Skin epidermis (tissue), 12 donors: ENCODE measurements around the gene OBSCN.
A peak's percentile ranks its signal among the peaks of the same experiment; 100 is the strongest.
"Not testable (repeated sequence)": the region's sequence is repeated elsewhere in the genome, so short reads cannot be mapped to it uniquely, and the experiment has no call there.

Experiments used
- H3K27ac ChIP-seq, 21 experiments: fragments of 200-600 bp; sonication (generic) in 11 of 21; one replicate each; pipeline ENCODE4 v1.5.0; 2020; ENCODE audit warnings: mild to moderate bottlenecking in 3 of 21, inconsistent platforms in 2 of 21, moderate library complexity in 2 of 21
- H3K4me3 ChIP-seq, 7 experiments: fragments of 200-600 bp; sonication (generic) in 2 of 7; one replicate each; pipeline ENCODE4 v1.5.0; 2020; ENCODE audit warnings: inconsistent platforms in 2 of 7, mild to moderate bottlenecking in 2 of 7, moderate library complexity in 1 of 7

Gene OBSCN

DNA sequence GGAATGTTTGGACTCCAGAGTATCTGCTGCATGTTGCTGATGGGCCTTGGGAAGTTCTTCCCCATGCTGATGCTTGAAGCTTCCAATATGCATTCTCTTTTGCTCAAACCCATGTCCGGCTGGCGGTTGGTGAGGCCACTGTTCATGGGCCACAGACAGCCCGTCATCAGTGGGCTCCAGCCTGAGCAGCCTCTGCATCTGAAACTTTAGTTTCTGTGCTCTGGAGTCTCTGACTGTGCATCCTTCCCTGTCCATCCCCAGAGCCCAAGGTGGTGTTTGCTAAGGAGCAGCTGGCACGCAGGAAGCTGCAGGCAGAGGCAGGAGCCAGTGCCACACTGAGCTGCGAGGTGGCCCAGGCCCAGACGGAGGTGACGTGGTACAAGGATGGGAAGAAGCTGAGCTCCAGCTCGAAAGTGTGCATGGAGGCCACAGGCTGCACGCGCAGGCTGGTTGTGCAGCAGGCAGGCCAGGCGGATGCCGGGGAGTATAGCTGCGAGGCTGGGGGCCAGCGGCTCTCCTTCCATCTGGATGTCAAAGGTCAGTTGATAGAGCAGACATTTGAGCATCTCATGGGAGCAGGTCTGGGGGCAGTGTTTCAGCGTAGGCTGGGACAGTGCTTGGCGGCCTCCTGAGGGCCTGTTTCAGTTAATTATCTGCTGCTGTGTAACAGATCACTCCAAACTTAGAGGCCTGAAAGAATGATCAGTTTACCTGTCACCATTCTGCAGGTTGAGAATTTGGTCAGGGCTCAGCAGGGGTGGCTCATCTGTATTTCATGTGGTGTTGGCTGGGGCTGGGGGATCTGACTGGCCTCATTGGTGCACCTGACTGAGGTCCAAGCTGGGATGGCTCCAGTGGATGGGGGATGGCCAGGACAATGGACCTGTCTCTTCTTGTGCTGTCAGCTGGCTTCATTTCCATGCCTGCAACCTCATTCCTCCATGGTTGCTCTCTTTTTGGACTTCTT lies 16.6 kb downstream of the OBSCN start:
- Histone ChIP-seq H3K27ac (no peak overlapping the region), H3K4me3 (no peak overlapping the region)

DNA sequence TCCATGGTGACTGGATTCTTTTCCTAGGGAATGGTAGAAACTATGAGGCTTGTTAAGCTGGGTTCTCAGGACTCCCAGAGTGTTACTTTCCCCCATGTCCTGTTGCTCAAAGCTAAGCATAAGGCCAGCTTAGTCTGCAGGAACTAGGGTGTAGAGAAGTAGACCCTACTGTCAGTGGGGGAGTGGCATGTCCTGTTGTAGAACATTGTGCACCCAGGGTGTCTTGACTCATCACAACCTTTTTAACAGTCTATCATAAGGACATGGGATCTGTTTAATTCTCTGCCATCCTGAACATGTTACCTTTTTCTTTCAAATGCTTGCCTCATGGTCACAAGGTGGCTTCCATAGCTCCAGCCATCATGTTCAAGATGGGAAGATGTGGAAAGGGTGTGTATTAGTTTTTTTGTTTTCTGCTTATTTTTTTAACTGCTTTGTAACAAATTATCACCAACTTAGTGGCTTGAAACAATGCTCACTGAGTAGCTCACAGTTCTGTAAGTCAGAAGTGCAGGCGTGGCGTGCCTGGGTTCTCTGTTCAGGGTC lies 17.4 kb downstream of the OBSCN start:
- Histone ChIP-seq H3K4me3 (no peak overlapping the region), H3K27ac (no peak overlapping the region)

DNA sequence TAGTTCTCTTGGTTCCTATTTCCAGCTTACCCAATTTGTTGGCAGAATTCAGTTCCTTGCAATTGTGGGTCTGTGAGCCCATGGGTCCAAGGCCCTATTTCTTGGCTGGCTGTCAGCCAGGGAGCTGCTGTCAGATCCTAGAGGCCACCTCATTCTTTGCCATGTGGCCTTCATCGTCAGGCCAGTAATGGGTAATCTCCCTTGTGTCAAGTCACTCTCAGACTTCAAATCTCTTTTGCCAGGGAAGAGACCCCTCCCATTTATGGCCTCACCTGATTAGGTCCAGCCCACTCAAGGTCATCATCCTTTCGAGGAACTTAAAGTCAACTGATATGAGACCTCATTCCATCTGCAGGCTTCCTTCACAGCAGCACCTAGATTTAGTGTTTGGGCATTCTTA lies 17.9 kb downstream of the OBSCN start:
- Histone ChIP-seq H3K27ac (no peak overlapping the region), H3K4me3 (no peak overlapping the region)

DNA sequence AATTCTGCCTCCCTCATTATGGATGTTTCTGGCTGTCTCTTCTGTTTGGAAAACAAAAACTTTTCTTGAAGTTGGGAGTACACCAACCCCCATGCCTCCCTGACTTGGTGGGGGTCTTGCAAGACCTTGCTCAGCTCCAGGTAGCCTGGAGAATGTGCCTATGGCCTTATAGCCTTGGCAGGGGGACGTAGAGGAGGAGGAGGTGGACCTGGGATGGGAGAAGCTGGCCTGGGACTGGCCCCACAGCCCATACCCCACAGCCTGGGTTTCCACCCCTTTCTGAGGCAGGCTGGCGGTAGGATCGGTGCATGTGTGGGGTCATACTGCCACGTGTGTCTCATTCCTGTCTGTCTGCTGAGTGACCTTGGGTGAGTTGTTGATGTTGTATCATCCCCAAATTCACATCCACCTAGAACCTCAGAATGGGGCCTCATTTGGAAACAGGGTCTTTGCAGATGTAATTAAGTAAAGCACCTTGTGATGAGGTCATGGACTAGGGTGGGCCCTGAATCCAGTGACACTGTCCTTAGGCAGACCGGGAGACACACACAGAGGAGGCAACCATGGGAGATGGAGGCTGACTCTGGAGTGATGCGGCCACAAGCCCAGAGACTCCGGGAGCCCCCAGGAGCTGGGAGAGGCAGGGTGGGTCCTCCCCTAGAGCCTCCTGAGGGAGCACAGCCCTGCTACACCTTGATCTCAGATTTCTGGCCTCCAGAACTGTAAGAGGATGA lies 18.5 kb downstream of the OBSCN start:
- no peak overlapping the region for H3K4me3 ChIP-seq
- H3K27ac ChIP-seq: no peak overlapping the region

DNA sequence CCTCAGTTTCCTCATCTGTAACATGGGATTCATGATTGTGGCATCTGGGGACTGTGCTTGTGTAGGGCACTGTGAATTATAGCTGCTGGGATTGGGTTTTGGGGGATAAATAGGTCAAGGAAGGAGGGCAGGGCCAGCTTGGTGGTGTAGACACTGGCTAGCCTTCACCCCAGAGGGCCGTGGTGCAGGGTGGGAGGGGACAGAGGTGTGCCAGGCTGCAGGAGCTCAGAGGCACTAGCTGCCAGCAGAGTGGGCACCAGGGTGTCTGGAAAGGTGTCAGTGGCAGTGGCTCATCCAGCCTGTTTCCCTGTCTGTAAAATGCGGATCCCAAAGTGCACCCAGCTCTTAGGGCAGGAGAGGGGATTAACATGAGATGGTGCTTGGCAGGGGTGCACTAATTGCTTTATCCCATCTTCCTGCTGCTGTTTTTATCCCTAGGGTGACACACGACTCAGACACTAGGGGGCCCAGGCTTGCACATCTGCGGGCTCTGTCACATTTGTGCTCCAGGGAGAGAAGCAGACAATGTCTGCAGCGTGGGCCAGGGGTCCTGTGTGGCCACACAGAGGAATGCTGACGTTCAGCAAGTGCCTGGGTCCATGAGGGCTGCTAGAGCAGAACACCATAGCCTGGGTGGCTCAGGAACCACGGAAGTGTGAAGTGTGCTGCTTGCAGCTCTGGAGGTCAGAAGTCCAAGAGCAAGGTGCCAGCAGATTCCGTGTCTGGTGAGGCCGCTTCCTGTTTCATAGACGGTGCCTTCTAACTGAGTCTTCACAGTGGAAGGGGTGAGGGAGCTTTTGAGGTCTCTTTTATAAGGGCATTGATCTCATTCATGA lies 19.3 kb downstream of the OBSCN start:
- Histone ChIP-seq H3K27ac (no peak overlapping the region), H3K4me3 (no peak overlapping the region)

DNA sequence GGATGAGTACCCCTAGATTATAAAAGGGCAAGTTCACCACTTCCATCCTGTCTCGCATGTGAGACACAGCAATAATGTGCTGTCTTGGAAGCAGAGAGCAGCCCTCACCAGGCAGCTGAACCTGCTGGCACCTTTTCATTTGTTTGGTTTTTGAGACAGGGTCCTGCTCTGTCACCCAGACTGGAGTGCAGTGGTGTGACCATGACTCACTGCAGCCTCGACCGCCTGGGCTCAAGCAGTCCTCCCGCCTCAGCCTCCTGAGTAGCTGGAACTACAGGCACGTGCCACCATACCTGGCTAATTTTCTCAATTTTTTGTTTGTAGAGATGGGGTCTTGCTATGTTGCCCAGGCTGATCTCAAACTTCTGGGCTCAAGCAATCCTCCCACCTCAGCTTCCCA lies 20.3 kb downstream of the OBSCN start:
- not testable (repeated sequence) for H3K4me3 ChIP-seq
- peak overlapping the region in 2 of 21 experiments; percentile 10 to 17 for H3K27ac ChIP-seq

DNA sequence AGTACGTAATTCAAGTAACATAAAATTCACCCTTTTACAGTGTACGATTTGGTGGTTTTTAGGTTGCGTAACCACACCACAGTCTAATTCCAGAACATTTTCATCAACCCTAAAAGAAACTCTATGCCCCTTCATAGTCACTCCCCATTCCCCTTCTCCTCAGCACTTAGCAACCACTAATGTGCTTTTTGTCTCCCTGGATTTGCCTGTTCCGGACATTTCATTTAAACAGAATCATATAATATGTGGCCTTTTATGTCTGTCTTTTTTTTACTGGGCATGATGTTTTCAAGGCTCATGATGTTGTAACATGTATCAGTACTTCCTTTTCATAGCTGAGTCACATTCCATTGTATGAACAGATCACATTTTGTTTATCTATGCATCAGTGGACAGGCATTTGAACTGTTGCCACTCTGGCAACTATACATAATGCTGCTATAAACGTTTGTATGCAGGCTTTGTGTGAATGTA lies 20.8 kb downstream of the OBSCN start:
- peak overlapping the region in 3 of 21 experiments; percentile 10 to 28 (median 17) for H3K27ac ChIP-seq

DNA sequence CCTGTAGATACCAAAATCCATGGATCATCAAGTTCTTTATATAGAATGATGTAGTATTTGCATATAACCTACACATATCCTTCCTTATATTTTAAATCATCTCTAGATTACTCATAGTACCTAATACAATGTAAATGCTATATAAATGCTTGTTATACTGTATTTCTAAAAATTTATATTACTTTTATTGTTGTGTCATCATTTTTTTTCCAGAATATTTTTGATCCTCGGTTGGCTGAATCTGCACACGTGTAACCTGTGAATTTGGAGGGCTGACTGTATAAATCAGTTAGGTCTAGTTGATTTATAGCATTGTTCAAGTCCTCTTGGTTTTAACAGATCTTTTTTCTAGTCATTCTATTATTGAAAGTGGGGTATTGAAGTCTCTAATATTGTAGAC lies 23.3 kb downstream of the OBSCN start:
- Histone ChIP-seq H3K27ac (no peak overlapping the region), H3K4me3 (no peak overlapping the region)

More for the DNA sequence above, 20.8 kb downstream of the OBSCN start:
- H3K4me3 ChIP-seq: no peak overlapping the region

DNA sequence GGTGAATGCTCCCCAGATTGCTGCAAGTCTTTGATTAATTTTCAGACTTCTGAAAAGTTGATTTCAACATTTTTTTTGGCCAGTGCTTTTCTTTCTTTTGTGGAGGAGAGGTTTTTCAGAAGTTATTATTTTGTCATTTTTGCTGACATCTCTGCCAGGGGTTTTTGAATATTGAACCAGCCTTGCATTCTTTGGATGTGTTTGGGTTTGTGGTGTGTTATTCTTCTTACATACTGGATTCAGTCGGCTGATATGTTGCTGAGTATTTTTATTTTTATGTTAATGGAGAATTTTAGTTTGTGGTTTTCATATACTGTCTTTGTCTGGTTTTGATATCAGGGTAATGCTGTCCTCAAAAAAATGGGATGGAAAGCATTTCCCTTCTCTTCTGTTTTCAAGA lies 25.3 kb downstream of the OBSCN start:
- H3K27ac ChIP-seq: no peak overlapping the region
- H3K4me3 ChIP-seq: no peak overlapping the region

DNA sequence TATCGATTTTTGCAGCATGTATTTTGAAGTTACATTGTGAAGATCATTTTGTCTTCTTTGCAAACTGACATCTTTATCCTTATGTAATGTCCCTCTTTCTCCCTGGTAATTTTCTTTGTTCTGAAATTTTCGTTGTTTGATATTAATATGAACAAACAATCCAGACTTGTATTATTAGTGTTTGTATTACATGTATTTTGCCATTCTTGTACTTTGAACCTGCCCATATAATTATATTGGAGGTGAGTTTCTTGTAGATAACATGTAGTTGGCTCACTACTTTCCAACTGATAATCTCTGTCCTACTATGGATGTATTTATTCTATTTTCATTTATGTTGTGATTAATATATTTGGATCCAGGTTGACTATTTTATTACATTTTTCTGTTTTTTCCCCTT lies 27.1 kb downstream of the OBSCN start:
- no peak overlapping the region for H3K4me3 ChIP-seq
- no peak overlapping the region for H3K27ac ChIP-seq

DNA sequence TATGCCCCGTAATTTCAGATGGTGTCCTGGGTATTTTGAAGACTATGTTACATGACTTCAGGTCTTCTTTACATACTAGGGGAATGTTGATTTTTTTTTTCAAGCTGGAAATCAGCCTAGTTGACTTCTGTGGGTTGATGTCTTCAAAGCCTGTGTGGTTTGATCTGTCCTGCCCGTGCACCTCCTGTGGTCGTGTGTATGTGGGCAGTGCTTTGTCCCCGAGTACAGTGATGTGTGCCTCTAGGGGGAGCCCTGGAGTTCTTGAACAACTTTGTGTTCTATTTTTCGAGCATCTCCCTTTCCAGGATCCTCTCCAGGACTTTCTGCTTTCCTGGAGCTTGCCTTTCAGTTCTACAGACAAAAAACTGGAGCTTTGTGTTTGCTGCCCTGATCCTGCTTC lies 28.9 kb downstream of the OBSCN start:
- no peak overlapping the region for H3K4me3 ChIP-seq
- no peak overlapping the region for H3K27ac ChIP-seq

DNA sequence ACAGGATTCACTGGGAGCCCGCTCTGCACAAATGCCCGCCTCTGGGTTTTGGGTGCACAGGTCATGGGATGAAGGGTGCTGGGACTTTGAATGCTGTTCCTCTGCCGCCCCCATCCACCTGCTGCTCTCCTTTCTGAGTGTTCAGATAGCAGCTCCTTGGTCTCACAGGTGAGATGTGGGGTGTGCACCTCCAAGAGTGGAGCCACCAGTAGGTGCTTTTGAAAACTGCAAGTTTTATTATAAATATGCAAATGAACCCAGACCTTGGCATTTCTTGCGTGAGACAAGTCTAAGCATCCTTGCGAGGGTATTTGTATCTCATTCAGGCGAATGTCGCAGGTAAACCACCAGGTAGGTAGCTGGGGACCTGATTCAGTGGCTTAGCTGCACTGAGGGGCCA lies 30.2 kb downstream of the OBSCN start:
- H3K27ac ChIP-seq: no peak overlapping the region
- H3K4me3 ChIP-seq: no peak overlapping the region

DNA sequence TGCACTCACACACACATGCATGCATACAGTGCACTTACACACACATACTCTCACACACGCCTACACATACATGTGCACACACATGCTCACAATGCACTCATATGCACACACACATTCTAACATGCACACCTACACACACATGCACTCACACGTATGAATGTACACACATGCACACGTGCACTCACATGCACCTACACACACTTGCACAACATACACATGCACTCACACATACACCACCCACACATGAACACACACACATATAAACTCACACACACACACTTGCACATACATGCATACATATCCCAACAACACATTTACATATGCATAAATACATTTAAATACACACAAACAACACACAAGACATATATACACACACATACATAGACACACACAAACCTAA lies 30.6 kb downstream of the OBSCN start:
- H3K27ac ChIP-seq: no peak overlapping the region
- H3K4me3 ChIP-seq: no peak overlapping the region

DNA sequence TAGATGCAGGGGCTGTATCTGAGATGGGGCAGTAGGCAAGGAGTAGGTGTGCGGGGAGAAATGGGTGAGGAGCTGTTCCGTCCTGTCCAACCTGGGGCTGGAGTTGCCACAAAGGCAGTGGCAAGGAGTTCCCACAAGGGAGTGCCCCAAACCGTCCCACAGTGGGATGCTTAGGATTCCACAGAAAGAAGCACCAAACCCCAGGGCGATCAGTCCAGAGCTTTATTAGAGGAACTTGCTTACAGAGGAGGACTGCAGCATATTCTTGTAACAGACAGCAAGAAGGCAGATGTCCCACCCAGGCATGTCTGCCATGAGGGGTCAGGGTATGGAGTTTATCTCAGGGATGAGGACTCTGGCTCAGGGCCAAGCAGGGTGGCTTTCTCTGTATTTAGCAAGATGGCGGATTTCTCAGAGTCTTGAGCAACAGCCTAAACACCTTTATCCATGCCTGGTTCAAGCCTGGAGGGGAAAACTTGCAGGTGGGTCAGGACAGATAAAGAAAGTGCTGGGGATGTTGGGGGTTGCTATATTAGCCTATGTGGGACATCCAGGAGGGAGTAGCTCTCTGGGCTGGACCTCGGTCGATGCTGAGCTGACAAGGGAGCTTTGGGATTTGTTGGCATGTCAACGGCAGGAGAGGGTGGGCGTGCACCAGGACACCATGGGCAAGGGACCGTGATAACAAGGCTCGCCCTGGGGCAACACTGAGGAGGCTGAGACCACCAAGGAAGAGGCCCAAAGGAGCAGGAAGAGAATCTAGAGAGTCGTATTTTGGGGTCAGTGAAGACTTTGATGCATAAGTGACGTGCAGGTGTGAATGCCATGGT lies 32.8 kb downstream of the OBSCN start:
- Histone ChIP-seq H3K27ac (no peak overlapping the region), H3K4me3 (no peak overlapping the region)

DNA sequence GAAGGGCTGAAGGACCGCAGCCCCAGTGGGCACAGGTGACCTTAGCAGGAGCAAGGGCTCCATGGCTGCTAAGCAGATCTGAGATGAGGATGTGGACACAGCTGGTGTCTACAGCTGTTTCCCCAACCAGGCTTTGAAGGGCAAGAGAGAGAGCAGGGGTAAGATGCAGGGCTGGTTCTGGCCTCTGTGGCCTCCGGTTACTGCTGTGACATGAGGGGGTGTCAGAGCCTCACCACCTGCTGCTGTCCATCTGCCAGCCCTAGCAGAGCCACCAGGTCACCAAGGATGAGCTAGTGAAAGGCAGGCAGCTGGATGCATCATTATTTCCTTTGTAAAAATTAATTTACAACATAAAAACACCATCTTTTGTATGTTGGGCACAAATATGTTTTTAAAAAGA lies 33.4 kb downstream of the OBSCN start:
- Histone ChIP-seq H3K4me3 (no peak overlapping the region), H3K27ac (no peak overlapping the region)

DNA sequence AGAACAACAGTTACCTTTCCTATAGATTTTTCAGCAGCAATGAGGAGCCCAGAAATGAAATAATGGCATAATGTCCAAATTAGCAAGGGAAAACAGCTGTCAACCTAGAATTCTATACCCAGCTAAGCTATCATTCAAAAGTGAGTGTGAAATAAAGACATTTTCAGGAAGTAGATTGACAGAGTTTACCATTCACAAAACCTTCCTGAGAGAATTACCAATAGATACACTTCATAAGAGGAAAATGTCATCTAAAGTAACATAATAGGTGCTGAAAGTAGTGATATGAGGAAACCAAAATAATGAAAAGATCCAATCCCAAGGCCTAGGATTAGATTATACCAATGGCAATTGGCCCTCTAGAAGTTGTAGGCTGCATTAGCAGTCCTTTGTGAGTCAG lies 34.6 kb downstream of the OBSCN start:
- Histone ChIP-seq H3K27ac (no peak overlapping the region), H3K4me3 (no peak overlapping the region)

DNA sequence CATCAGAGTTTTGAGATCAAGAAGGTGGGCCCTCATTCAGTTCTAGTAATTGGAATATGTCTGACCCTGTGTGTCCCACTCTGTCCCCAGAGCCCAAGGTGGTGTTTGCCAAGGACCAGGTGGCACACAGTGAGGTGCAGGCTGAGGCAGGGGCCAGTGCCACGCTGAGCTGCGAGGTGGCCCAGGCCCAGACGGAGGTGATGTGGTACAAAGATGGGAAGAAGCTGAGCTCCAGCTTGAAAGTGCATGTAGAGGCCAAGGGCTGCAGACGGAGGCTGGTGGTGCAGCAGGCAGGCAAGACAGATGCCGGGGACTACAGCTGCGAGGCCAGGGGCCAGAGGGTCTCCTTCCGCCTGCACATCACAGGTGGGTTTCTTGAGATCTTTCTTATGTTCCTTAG lies 35.2 kb downstream of the OBSCN start:
- H3K4me3 ChIP-seq: no peak overlapping the region

DNA sequence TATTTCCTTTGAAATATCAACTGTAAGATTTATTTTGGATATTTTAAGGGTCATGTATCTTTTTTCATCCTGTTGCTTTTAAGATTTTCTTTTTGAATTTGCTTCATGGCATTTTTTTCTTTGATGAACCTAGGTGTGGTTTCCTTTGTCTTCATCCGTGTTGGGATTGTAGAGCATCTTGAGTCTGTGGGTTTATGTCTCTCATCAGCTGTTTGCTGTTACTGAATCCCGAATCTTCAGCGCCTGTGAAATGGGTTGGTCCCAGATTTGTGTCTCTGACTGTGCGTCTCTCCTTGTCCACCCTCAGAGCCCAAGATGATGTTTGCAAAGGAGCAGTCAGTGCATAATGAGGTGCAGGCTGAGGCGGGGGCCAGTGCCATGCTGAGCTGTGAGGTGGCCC lies 36.1 kb downstream of the OBSCN start:
- H3K4me3 ChIP-seq, H3K27ac ChIP-seq: not testable (repeated sequence)

More for the DNA sequence above, 35.2 kb downstream of the OBSCN start:
- no peak overlapping the region for H3K27ac ChIP-seq

DNA sequence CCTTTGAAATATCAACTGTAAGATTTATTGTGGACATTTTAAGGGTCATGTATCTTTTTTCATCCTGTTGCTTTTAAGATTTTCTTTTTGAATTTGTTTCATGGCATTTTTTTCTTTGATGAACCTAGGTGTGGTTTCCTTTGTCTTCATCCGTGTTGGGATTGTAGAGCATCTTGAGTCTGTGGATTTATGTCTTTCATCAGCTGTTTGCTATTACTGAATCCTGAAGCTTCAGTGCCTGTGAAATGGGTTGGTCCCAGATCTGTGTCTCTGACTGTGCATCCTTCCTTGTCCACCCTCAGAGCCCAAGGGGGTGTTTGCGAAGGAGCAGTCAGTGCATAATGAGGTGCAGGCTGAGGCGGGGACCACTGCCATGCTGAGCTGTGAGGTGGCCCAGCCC lies 37.3 kb downstream of the OBSCN start:
- Histone ChIP-seq H3K4me3 (no peak overlapping the region), H3K27ac (no peak overlapping the region)
